Thyroid gland (tissue), 4 donors: Measurements from ENCODE around the gene MITF. TPM values are rescaled to one million over a fixed set of nuclear protein-coding genes. Genes with fewer than 3 reads are reported as not detected.

Experiments used
- DNase-seq, 2 donors: peaks; one replicate each; pipeline ENCODE4 v3.0.0-alpha.2; 2019
- H3K27ac ChIP-seq, 3 donors: fragments of 200-600 bp; sonication (generic); 1 replicate in 2 of 3; 2 replicates in 1 of 3; pipeline ENCODE4 v1.5.1; 2016 to 2019; ENCODE audit warnings: mild to moderate bottlenecking in 1 of 3, moderate library complexity in 1 of 3
- H3K27me3 ChIP-seq: fragments of 200-600 bp; sonication (generic); one replicate; pipeline ENCODE4 v1.5.1; 2019
- H3K36me3 ChIP-seq, 2 donors: fragments of 200-600 bp; sonication (generic); one replicate each; pipeline ENCODE4 v1.5.1; 2016 to 2019
- H3K4me1 ChIP-seq, 2 donors: fragments of 200-600 bp; sonication (generic); one replicate each; pipeline ENCODE4 v1.5.1; 2017 to 2019
- H3K4me3 ChIP-seq, 3 donors: fragments of 200-600 bp; sonication (generic); replicated peaks in 1 of 3; 1 replicate in 2 of 3; 2 replicates in 1 of 3; pipeline ENCODE4 v1.5.1; 2016; ENCODE audit warnings: mild to moderate bottlenecking in 1 of 3
- H3K9me3 ChIP-seq: fragments of 200-600 bp; sonication (generic); one replicate; pipeline ENCODE4 v1.5.1; 2017
- CTCF ChIP-seq, 6 experiments: fragments of 200-600 bp in 3 of 6; fragments of 450-650 bp in 3 of 6; sonication (generic) in 3 of 6; IDR thresholded peaks; one replicate each; pipeline ENCODE4 v1.5.1; 2016 to 2019; ENCODE audit warnings: antibody characterized with exemption in 6 of 6, mild to moderate bottlenecking in 2 of 6, inconsistent platforms in 1 of 6, moderate library complexity in 1 of 6
- POLR2A ChIP-seq, 2 donors: fragments of 450-650 bp; IDR thresholded peaks; one replicate each; pipeline ENCODE4 v1.6.1; 2017; ENCODE audit warnings: antibody characterized with exemption in 2 of 2, mild to moderate bottlenecking in 2 of 2, moderate library complexity in 1 of 2
- WGBS, 2 donors: methylation state at CpG; one replicate each; pipeline ENCODE4 v1.1.5; 2017; 5-methylcytosine and 5-hydroxymethylcytosine counted together
- intact Hi-C: fragments of 100-400 bp; cut with DNase I; formaldehyde crosslinking; loops from one replicate; pipeline ENCODE4 v1.15.1; 2023
- total RNA-seq, 4 donors: library from RNA; depleted of rRNA; stranded (reverse); fragments of >200 nt; gene quantifications; one replicate each; pipeline ENCODE4 v1.2.3, GENCODE V29; 2016

MITF gene
- total RNA-seq, 4 donors from 2014 or later, result 22.4 to 52.1 (median 26.4) TPM

GRCh38 chr3:69936266-69936665, 197.0 kb downstream of the MITF start:
- Histone ChIP-seq H3K9me3 (no peaks in the 10 kb centered on the region), H3K27me3 (no peaks in the 10 kb centered on the region), H3K36me3 (no peaks in the 10 kb centered on the region), H3K4me1 (no peaks in the 10 kb centered on the region), H3K4me3 (no peak overlapping the region), H3K27ac (no peak overlapping the region)
- TF ChIP-seq POLR2A (IDR thresholded peaks at IDR 0.05) (no peak), CTCF (IDR thresholded peaks at IDR 0.05) (no peak)
- DNase-seq, result no peak
- whole genome bisulfite sequencing, 2 donors, result 85 to 86% methylated on average over 6 of the region's 6 CpGs
- intact Hi-C loops, result no loop called here

GRCh38 chr3:69938061-69938460, 198.8 kb downstream of the MITF start:
- no peaks in the 10 kb centered on the region for H3K9me3 ChIP-seq
- TF ChIP-seq CTCF (IDR thresholded peaks at IDR 0.05) (no peak), POLR2A (IDR thresholded peaks at IDR 0.05) (no peak)
- H3K36me3 ChIP-seq, result no peaks in the 10 kb centered on the region
- intact Hi-C loops, result no loop called here
- 94% methylated on average over 6 of the region's 6 CpGs for WGBS, 2 donors
- H3K4me3 ChIP-seq, result no peak overlapping the region
- H3K27me3 ChIP-seq, result no peaks in the 10 kb centered on the region
- no peaks in the 10 kb centered on the region for H3K4me1 ChIP-seq
- no peak for DNase-seq
- no peak overlapping the region for H3K27ac ChIP-seq

GRCh38 chr3:69938931-69939330, 199.7 kb downstream of the MITF start:
- no peak for DNase-seq
- 96% methylated on average over 3 of the region's 3 CpGs for WGBS, 2 donors
- Histone ChIP-seq H3K9me3 (no peaks in the 10 kb centered on the region), H3K4me1 (no peaks in the 10 kb centered on the region), H3K27ac (no peak overlapping the region), H3K36me3 (no peaks in the 10 kb centered on the region), H3K4me3 (no peak overlapping the region), H3K27me3 (no peaks in the 10 kb centered on the region)
- intact Hi-C loops, result no loop called here
- no peak for TF ChIP-seq CTCF (IDR thresholded peaks at IDR 0.05)
- no peak for TF ChIP-seq POLR2A (IDR thresholded peaks at IDR 0.05)

- intact Hi-C loops, result no loop called here
- H3K9me3 ChIP-seq, result no peaks in the 10 kb centered on the region
- TF ChIP-seq CTCF (IDR thresholded peaks at IDR 0.05) (no peak), POLR2A (IDR thresholded peaks at IDR 0.05) (no peak)
- no peaks in the 10 kb centered on the region for H3K36me3 ChIP-seq
- WGBS, 2 donors, result 93% methylated on average over 3 of the region's 3 CpGs
- H3K4me3 ChIP-seq, result no peak overlapping the region
- no peak overlapping the region for H3K27ac ChIP-seq
- H3K4me1 ChIP-seq, result no peaks in the 10 kb centered on the region
- DNase-seq, result no peak
- no peaks in the 10 kb centered on the region for H3K27me3 ChIP-seq
Measured at GRCh38 chr3:69941037-69941436, 201.8 kb downstream of the MITF start.

GRCh38 chr3:69941439-69942176, 202.3 kb downstream of the MITF start:
- DNase-seq, result no peak
- Histone ChIP-seq H3K9me3 (no peaks in the 10 kb centered on the region), H3K4me1 (no peaks in the 10 kb centered on the region), H3K27me3 (no peaks in the 10 kb centered on the region), H3K27ac (no peak overlapping the region), H3K4me3 (no peak overlapping the region), H3K36me3 (no peaks in the 10 kb centered on the region)
- intact Hi-C loops, result no loop called here
- no peak for TF ChIP-seq POLR2A (IDR thresholded peaks at IDR 0.05)
- no peak for TF ChIP-seq CTCF (IDR thresholded peaks at IDR 0.05)
- WGBS, 2 donors, result 91 to 93% methylated on average over 3 of the region's 3 CpGs
